HG03196 (cell line): ENCODE data around the gene ASB4.

Source experiments
- ATAC-seq: cut with Tn5 transposase; IDR thresholded peaks from one replicate; pipeline ENCODE4 v1.9.1; 2021; ENCODE audit not compliant: unreplicated experiment

Gene ASB4

GRCh38 chr7:95525503-95525902 is 39.8 kb downstream of the ASB4 start:
- ATAC-seq = no peak

- ATAC-seq = no peak
Observed at GRCh38 chr7:95526128-95526738, 40.5 kb downstream of the ASB4 start.

GRCh38 chr7:95527033-95527775 is 41.5 kb downstream of the ASB4 start:
- ATAC-seq = no peak

GRCh38 chr7:95527776-95528250 is 42.1 kb downstream of the ASB4 start:
- no peak for ATAC-seq

GRCh38 chr7:95529701-95530100 is 44.0 kb downstream of the ASB4 start:
- no peak for ATAC-seq

- ATAC-seq = no peak
Observed at GRCh38 chr7:95530881-95531280, 45.1 kb downstream of the ASB4 start.

GRCh38 chr7:95531605-95532219 is 46.0 kb downstream of the ASB4 start:
- ATAC-seq = no peak

GRCh38 chr7:95534796-95535195 is 49.1 kb downstream of the ASB4 start:
- no peak for ATAC-seq

- ATAC-seq = no peak
Observed at GRCh38 chr7:95535662-95536061, 49.9 kb downstream of the ASB4 start.

GRCh38 chr7:95536656-95537311 is 51.0 kb downstream of the ASB4 start:
- no peak for ATAC-seq

- ATAC-seq = no peak
Observed at GRCh38 chr7:95537468-95537867, 51.7 kb downstream of the ASB4 start.

- ATAC-seq = no peak
Observed at GRCh38 chr7:95539426-95539825, 53.7 kb downstream of the ASB4 start.

- no peak for ATAC-seq
Observed at GRCh38 chr7:95540366-95540765, 54.6 kb downstream of the ASB4 start.

GRCh38 chr7:95543312-95543711 is 57.6 kb downstream of the ASB4 start:
- no peak for ATAC-seq

- ATAC-seq = no peak
Observed at GRCh38 chr7:95544171-95544570, 58.4 kb downstream of the ASB4 start.

- no peak for ATAC-seq
Observed at GRCh38 chr7:95545007-95545615, 59.4 kb downstream of the ASB4 start.

GRCh38 chr7:95545673-95546072 is 59.9 kb downstream of the ASB4 start:
- ATAC-seq = no peak

- no peak for ATAC-seq
Observed at GRCh38 chr7:95546647-95547046, 60.9 kb downstream of the ASB4 start.

- no peak for ATAC-seq
Observed at GRCh38 chr7:95547361-95548348, 61.9 kb downstream of the ASB4 start.
